GM19328 (cell line): ENCODE measurements around the gene SORT1.
A peak's percentile ranks its signal among the peaks of the same experiment; 100 is the strongest.

ENCODE experiments used
- ATAC-seq: cut with Tn5 transposase; IDR thresholded peaks from one replicate; pipeline ENCODE4 v1.9.1; 2021; ENCODE audit warnings: mild to moderate bottlenecking, moderate library complexity; ENCODE audit not compliant: unreplicated experiment

SORT1 gene

DNA sequence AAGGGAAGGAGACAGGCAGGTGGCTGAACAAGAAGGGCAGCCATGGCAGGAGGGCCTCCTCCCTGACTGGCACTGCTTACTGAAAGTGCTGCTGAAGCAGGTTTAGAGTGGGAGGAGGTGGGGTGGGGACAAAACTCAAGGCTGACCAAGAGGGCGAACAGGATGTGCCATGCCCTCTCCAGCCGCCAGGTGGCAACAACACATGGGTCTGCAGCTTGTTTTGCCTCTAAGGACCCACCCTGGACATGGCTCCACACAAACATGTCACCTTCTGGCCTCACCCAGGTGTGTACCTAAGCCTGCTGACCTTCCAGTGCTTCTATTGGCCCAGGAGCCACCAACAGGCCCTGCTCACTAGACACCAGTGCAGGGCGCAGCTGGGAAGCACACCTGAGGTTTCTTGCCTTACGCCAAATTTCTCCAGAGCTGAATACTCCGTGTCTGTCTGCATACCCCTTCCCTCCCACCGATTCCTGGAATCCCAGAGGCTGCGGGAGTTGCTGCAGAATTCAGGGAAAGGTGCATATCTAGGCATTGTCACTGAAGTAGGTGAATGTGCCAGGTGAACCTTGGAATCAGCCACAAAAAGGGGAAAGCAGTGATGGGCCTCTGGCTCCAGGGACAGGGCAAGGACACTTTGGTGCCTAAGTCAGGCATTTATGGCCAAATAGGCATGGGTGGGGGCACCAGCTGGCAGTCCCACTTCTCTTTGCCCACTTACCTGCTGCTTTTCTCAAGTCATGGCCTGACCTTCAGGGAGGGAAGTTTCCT is 120.1 kb downstream of the SORT1 start:
- ATAC-seq, result peak; percentile 70

DNA sequence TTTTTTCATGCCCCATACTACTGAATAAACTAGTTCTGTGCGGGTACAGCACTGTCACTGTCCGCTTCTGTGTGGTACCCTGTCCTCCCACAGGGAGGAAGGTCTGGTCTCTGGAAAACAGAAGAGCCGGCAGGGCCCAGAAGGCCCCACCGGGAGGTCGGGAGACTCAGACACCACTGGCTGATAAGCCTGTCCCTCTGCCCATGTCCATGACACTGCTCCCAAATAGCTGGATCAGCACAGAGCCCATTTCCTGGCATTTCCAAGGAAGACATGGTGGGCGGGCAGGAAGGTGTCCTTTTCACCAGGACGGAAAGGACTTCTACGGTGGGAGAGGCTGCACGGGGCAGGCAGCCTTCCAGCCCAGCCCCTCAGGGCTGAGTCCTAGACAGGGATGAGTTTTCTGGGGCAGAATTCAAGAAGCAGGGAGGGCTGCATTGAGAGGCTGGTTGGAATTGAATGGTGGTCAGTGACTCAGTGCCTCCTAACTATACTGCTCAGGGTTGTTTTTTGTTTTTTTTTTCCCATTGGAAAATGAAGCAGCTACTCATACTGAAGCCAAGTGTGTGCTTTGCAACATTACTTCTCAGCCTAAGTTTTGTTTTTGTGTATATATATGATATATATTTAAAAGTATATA is 121.9 kb downstream of the SORT1 start:
- ATAC-seq, result no peak

DNA sequence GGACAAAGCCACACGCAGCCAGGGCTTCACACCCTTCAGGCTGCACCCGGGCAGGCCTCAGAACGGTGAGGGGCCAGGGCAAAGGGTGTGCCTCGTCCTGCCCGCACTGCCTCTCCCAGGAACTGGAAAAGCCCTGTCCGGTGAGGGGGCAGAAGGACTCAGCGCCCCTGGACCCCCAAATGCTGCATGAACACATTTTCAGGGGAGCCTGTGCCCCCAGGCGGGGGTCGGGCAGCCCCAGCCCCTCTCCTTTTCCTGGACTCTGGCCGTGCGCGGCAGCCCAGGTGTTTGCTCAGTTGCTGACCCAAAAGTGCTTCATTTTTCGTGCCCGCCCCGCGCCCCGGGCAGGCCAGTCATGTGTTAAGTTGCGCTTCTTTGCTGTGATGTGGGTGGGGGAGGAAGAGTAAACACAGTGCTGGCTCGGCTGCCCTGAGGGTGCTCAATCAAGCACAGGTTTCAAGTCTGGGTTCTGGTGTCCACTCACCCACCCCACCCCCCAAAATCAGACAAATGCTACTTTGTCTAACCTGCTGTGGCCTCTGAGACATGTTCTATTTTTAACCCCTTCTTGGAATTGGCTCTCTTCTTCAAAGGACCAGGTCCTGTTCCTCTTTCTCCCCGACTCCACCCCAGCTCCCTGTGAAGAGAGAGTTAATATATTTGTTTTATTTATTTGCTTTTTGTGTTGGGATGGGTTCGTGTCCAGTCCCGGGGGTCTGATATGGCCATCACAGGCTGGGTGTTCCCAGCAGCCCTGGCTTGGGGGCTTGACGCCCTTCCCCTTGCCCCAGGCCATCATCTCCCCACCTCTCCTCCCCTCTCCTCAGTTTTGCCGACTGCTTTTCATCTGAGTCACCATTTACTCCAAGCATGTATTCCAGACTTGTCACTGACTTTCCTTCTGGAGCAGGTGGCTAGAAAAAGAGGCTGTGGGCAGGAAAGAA is 122.9 kb downstream of the SORT1 start:
- no peak for ATAC-seq

DNA sequence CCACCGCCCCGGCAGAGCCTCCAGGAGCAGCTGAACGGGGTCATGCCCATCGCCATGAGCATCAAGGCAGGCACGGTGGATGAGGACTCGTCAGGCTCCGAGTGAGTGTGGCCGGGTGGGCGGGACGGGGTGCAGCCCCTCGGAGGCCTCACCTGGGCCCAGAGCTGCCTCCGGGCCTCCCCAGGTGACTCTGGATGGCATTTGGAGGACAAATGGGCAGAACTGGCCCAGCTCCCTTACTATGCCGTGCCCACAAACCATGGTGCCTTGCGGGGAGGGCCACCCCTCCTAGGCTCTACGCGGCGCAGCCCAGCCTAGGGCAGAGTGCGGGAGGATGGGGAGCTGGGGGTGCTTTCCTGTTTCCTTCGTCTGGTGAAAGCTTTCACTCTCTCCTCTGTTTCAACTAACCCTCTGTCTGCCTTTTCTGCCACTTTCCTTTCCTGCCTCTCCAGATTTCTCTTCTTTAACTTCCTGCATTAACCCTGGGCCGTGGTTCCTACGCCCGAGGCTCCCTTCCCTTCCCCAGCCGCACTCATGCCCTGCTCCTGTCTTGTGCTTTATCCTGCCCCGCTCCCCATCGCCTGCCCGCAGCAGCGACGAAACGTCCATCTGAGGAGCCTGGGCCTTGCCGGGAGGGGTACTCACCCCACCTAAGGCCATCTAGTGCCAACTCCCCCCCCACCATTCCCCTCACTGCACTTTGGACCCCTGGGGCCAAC is 124.0 kb downstream of the SORT1 start:
- ATAC-seq, result no peak

DNA sequence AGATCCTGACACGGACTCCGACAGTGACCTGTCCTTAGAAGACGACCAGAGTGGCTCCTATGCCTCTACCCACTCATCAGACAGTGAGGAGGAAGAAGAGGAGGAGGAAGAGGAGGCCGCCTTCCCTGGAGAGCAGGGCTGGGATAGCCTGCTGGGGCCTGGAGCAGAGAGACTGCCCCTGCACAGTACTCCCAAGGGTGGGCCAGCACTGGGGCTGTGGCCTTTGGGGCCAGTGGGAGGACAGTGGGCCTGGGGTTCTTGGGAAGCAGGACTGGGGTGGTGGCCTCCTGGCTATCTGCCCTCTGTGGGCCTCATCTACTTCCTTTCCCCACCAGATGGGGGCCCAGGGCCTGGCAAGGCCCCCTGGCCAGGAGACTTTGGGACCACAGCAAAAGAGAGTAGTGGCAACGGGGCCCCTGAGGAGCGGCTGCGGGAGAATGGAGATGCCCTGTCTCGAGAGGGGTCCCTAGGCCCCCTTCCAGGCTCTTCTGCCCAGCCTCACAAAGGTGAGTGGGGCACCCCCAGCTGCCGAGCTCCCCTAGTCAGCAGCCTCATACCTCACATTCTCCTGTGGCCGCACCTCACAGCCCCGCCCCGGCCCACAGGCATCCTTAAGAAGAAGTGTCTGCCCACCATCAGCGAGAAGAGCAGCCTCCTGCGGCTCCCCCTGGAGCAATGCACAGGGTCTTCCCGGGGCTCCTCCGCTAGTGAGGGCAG is 124.7 kb downstream of the SORT1 start:
- ATAC-seq, result no peak

DNA sequence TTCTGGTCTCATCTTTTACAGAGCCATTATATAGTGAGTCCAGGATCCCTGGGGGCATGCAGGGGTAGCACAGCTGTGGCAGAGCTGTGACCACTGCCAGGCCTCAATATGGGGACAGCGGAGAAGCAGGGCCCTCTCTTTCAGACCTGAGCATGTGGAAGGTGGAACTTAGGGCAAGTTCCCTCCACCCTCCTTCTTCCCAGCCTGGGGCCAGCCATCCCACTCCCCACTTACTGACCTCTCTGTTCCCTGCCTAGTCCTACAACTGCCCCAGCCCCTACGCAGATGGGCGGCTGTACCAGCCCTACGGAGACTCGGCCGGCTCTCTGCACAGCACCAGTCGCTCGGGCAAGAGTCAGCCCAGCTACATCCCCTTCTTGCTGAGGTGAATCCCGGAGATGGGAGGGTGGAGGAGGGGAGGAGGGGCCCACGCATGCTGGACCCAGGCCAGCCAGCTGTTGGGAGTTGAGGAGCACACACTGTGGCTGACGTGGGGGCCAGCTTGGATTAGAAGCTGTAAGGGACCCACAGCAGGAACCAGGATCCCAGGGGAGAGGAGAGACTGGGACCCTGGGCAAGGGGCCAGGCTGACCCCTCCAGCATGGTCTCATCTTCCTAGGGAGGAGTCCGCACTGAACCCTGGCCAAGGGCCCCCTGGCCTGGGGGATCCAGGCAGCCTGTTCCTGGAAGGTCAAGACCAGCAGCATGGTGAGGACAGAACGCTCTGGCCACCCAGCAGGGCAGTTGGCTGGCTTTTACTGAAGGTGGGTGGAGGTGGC is 125.5 kb downstream of the SORT1 start:
- ATAC-seq, result no peak

DNA sequence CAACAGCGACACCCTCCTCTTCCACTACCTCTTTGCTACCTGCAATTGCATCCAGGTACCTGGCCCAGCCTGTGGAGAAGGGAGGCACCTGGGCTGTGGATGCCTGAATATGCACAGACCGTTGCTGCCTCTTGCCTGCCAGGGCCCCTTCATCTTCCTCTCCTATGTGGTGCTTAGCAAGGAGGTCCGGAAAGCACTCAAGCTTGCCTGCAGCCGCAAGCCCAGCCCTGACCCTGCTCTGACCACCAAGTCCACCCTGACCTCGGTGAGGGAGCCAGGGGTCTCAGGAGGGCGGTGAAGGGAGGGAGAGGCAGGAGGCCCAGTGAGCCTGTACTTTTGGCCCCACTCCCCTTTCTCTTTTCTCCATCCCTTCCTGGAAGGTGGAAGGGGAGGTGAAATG is 126.3 kb downstream of the SORT1 start:
- ATAC-seq, result no peak

DNA sequence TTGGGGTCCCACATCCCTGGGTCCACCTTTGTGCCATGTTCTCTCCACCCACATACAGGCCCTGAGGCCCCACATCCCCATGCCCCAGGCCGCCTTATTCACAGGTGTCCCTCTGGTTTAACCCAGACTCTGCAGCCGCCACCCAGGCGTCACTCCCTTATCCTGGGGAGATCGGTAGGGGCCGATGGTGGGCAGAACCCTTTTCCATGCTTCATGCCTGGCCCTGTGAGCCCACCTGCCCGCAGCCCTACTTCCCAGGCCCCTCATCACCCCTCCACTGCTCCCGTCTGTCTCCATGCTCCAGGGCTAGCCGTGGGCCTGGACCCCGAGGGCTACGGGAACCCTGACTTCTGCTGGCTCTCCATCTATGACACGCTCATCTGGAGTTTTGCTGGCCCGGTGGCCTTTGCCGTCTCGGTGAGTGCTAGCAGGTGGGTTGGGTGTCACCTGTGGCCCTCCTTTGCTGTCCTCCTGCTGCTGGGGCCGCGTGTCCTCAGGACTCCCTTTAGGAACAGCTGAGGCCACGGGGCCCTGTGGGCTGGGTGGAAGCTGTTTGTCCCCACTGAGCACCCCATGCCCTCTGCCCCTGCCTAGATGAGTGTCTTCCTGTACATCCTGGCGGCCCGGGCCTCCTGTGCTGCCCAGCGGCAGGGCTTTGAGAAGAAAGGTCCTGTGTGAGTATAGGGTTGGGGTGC is 126.9 kb downstream of the SORT1 start:
- no peak for ATAC-seq

DNA sequence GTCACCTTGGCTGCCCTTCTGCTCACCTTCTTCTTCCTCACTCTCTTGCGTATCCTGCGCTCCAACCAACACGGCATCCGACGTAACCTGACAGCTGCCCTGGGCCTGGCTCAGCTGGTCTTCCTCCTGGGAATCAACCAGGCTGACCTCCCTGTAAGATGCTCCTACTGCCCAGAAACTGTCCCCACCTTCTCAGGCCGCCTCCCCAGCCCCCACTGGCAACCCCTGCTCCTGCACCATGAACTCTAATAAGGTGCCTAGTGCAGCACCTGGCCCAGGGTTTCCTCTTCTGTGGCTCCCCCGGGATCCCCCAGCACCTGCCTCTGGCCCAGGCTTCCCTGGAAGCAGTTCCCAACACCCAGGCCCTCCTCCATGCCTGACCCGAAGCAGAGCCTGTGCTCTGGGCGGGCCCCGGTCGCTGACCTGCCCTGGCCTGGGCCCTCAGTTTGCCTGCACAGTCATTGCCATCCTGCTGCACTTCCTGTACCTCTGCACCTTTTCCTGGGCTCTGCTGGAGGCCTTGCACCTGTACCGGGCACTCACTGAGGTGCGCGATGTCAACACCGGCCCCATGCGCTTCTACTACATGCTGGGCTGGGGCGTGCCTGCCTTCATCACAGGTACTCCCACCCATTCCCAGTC is 127.6 kb downstream of the SORT1 start:
- ATAC-seq, result no peak

DNA sequence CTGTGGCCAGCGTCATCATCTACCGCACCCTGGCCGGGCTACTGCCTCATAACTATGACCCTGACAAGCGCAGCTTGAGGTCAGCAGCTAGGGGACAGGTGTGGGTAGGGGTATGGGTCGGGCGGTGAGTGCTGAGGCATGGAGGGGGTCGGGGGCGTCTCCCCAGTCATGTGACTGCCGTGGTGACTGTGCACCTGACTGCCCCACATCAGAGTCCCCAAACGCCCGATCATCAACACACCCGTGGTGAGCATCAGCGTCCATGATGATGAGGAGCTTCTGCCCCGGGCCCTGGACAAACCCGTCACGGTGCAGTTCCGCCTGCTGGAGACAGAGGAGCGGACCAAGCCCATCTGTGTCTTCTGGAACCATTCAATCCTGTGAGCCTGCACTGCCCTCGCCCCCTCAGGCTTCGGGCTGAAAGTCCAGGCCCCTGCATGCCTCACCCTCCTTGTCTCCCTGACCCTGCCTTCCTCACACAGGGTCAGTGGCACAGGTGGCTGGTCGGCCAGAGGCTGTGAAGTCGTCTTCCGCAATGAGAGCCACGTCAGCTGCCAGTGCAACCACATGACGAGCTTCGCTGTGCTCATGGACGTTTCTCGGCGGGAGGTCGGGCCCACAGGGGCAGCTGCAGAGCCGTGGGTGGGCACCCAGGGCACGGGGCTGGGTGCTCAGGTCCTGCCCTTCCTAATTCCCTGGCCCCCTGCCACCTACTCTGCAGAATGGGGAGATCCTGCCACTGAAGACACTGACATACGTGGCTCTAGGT is 128.3 kb downstream of the SORT1 start:
- no peak for ATAC-seq

DNA sequence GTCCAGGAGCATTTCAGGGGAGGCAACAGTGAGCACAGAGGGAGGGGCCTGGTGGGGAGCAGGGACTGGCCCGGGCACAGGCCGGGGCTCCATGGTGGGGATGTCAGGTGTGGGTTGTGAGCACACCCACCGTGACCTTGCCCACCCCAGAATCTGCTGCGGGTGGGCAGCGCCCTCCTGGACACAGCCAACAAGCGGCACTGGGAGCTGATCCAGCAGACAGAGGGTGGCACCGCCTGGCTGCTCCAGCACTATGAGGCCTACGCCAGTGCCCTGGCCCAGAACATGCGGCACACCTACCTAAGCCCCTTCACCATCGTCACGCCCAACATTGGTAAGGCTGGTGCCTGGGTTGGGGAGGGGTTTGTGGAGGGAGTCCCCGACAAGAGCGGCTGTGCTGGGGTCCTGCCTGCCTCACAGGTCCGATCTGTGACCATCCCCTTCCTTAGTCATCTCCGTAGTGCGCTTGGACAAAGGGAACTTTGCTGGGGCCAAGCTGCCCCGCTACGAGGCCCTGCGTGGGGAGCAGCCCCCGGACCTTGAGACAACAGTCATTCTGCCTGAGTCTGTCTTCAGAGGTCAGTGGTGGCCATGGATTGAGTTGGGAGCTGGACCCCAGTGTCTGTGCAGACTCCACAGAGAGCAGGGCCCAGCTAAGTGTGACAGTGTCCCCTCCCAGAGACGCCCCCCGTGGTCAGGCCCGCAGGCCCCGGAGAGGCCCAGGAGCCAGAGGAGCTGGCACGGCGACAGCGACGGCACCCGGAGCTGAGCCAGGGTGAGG is 129.1 kb downstream of the SORT1 start:
- no peak for ATAC-seq

DNA sequence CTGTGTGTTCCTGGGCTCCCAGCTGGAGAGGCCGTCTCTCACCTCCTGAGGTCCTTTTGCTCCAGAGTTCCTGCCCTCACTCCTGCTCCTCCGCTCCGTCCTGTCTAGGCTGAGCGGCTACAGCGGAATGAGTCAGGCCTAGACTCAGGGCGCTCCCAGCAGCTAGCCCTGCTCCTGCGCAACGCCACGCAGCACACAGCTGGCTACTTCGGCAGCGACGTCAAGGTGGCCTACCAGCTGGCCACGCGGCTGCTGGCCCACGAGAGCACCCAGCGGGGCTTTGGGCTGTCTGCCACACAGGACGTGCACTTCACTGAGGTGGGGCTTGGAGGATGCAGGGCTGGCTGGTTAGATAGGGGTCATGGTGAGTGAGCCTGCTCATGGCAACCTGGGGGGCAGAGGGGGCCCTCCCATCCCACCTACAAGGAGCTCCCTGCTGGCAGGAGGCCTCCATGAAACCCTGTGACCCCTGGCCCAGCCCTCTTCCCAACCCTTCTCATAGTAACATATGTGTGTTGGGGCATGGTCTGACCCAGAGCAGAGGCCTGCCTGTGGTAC is 129.9 kb downstream of the SORT1 start:
- ATAC-seq, result no peak

DNA sequence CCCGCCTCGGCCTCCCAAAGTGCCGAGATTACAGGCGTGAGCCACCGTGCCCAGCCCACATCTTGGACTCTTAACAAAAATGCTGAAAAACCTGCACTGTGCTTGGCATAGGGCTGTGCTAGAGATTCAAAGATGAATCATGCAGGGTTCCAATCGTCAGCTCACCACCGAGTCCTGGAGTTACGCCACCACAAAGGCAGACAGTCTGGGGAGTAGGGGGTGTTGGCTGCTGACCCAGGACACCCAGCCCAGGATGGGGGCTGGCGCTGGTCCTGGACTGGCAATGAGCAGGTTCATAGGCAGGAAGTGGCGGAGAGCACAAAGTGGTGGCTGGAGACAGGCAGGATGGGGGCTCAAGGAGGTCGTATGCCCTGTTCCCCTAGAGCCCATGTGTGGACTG is 130.8 kb downstream of the SORT1 start:
- no peak for ATAC-seq

DNA sequence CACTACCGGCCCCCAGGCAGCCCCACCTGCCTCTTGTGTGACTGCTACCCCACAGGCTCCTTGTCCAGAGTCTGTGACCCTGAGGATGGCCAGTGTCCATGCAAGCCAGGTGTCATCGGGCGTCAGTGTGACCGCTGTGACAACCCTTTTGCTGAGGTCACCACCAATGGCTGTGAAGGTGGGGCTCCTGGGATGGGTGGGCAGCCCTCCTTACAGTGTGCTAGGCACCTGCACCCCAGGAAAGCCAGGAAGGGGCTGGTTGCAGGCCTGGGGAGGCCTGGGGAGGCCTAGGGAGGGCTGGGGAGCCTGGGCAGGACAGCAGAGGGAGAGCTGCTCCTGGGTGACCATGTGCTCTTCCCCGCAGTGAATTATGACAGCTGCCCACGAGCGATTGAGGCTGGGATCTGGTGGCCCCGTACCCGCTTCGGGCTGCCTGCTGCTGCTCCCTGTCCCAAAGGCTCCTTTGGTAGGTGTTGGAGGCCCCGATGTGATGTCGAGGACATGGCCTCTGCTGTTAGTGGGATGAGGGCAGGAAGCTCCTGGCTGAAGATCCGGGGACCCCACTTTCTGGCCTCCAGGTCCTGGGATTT is 131.9 kb downstream of the SORT1 start:
- no peak for ATAC-seq

DNA sequence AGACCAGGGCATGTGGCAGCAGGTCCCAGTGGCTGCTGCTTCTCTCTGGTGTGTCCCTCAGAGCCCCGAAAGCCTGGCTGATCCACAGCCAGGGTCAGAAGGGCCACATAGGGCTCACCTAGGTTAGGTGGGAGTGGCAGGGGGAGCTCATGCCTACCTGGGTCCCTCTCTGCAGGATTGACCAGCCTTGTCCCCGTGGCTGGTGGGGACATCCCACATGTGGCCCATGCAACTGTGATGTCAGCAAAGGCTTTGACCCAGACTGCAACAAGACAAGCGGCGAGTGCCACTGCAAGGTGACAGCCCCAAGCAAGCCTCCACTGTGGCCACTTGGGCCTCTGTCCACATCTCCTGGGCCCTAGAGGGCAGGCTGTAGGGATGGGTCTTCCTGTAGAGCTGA is 132.7 kb downstream of the SORT1 start:
- ATAC-seq, result no peak

DNA sequence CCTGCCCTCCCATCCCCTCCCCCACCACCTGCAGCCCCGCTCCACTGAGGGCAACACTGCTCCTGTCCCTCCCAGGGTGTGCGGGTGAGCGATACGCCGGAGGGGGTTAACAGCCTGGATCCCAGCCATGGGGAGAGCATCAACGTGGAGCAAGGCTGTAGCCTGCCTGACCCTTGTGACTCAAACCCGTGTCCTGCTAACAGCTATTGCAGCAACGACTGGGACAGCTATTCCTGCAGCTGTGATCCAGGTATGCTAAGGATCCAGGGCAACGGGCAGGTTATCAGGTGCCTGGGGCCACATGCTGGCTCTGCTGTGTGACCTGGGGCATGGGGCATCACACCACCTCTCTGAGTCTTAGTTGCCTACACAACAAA is 133.4 kb downstream of the SORT1 start:
- no peak for ATAC-seq
